CD14-positive monocyte (primary cell): ENCODE results near the gene TMEM119. TPM values are rescaled to one million over a fixed set of nuclear protein-coding genes. Genes with fewer than 3 reads are reported as not detected.

Experiments used
- DNase-seq, 3 donors: peaks; one replicate each; pipeline ENCODE4 v3.0.0-alpha.2; 2011 to 2022
- H2AFZ ChIP-seq: 2 replicates; pipeline ENCODE4 v1.6.0; 2012; ENCODE audit warnings: mild to moderate bottlenecking, low read depth, low read length, inconsistent platforms; ENCODE audit not compliant: insufficient read depth, poor library complexity, severe bottlenecking
- H3K27ac ChIP-seq, 2 donors: 1 replicate in 1 of 2; 2 replicates in 1 of 2; pipeline ENCODE4 v1.5.1; 2012 to 2013; ENCODE audit warnings: low read length in 2 of 2, control low read depth in 1 of 2, inconsistent platforms in 1 of 2, low read depth in 1 of 2, mild to moderate bottlenecking in 1 of 2
- H3K27me3 ChIP-seq, 2 donors: one replicate each; pipeline versions ENCODE4 v1.6.0 to v1.6.1; 2011 to 2013; ENCODE audit warnings: low read length in 2 of 2; ENCODE audit not compliant: control insufficient read depth in 2 of 2, insufficient read depth in 2 of 2
- H3K36me3 ChIP-seq, 2 donors: replicated peaks in 1 of 2; 1 replicate in 1 of 2; 2 replicates in 1 of 2; pipeline versions ENCODE4 v1.5.1 to v1.6.1; 2012 to 2013; ENCODE audit warnings: low read length in 2 of 2, control low read depth in 1 of 2, inconsistent platforms in 1 of 2, mild to moderate bottlenecking in 1 of 2; ENCODE audit not compliant: insufficient read depth in 2 of 2, control insufficient read depth in 1 of 2
- H3K4me1 ChIP-seq, 2 donors: 1 replicate in 1 of 2; 2 replicates in 1 of 2; pipeline versions ENCODE4 v1.5.1 to v1.6.1; 2012 to 2013; ENCODE audit warnings: low read length in 2 of 2, control low read depth in 1 of 2, inconsistent platforms in 1 of 2, mild to moderate bottlenecking in 1 of 2, moderate library complexity in 1 of 2; ENCODE audit not compliant: insufficient read depth in 2 of 2, control insufficient read depth in 1 of 2
- H3K4me2 ChIP-seq: replicated peaks from 2 replicates; pipeline ENCODE3; 2012; ENCODE audit warnings: low read length, moderate library complexity, mild to moderate bottlenecking; ENCODE audit not compliant: poor library complexity, severe bottlenecking; ENCODE audit errors: extremely low read depth
- H3K4me3 ChIP-seq, 3 experiments: fragments of 200-600 bp in 1 of 3; sonication (generic) in 1 of 3; replicated peaks in 1 of 3; 1 replicate in 2 of 3; 2 replicates in 1 of 3; pipeline ENCODE4 v1.5.1; 2011 to 2013; ENCODE audit warnings: low read length in 3 of 3, mild to moderate bottlenecking in 3 of 3, control low read depth in 2 of 3, low read depth in 2 of 3, inconsistent platforms in 1 of 3, moderate library complexity in 1 of 3
- H3K79me2 ChIP-seq: 2 replicates; pipeline ENCODE4 v1.6.0; 2012; ENCODE audit warnings: mild to moderate bottlenecking, control low read depth, inconsistent platforms, low read length, moderate library complexity; ENCODE audit not compliant: insufficient read depth
- H3K9ac ChIP-seq: 2 replicates; pipeline ENCODE4 v1.6.0; 2017; ENCODE audit warnings: low read length, mild to moderate bottlenecking; ENCODE audit not compliant: insufficient read depth, poor library complexity, severe bottlenecking
- H3K9me3 ChIP-seq, 2 donors: replicated peaks in 1 of 2; 1 replicate in 1 of 2; 2 replicates in 1 of 2; pipeline versions ENCODE4 v1.5.1 to v1.6.1; 2012 to 2013; ENCODE audit warnings: low read length in 2 of 2, control low read depth in 1 of 2; ENCODE audit not compliant: control insufficient read depth in 1 of 2, insufficient read depth in 1 of 2
- H4K20me1 ChIP-seq: 2 replicates; pipeline ENCODE4 v1.6.0; 2012; ENCODE audit warnings: mild to moderate bottlenecking, low read length, control low read depth, moderate library complexity; ENCODE audit not compliant: insufficient read depth
- H3K27ac Mint-ChIP-seq, 7 donors: one replicate each; pipeline ENCODE4 v1.8.0; 2020; ENCODE audit warnings: mild to moderate bottlenecking in 7 of 7, mixed read lengths in 7 of 7, moderate library complexity in 6 of 7, inconsistent platforms in 2 of 7
- H3K27me3 Mint-ChIP-seq, 3 donors: one replicate each; pipeline ENCODE4 v1.8.0; 2021 to 2022; ENCODE audit warnings: low read depth in 3 of 3, mild to moderate bottlenecking in 3 of 3, mixed read lengths in 3 of 3, moderate library complexity in 3 of 3, inconsistent platforms in 1 of 3
- H3K36me3 Mint-ChIP-seq, 2 donors: one replicate each; pipeline ENCODE4 v1.8.0; 2020; ENCODE audit warnings: mixed read lengths in 2 of 2, inconsistent platforms in 1 of 2, mild to moderate bottlenecking in 1 of 2
- H3K4me1 Mint-ChIP-seq: one replicate; pipeline ENCODE4 v1.8.0; 2020; ENCODE audit warnings: mild to moderate bottlenecking, mixed read lengths
- H3K4me3 Mint-ChIP-seq, 2 donors: one replicate each; pipeline ENCODE4 v1.8.0; 2020; ENCODE audit warnings: mild to moderate bottlenecking in 2 of 2, mixed read lengths in 2 of 2, moderate library complexity in 1 of 2
- H3K9me3 Mint-ChIP-seq, 7 donors: one replicate each; pipeline ENCODE4 v1.8.0; 2020 to 2022; ENCODE audit warnings: mixed read lengths in 7 of 7, mild to moderate bottlenecking in 6 of 7, moderate library complexity in 6 of 7, inconsistent platforms in 2 of 7
- WGBS: methylation state at CpG from one replicate; pipeline ENCODE4 v1.1.5; 2013; ENCODE audit warnings: missing lambda C conversion rate; ENCODE audit not compliant: insufficient coverage; 5-methylcytosine and 5-hydroxymethylcytosine counted together
- intact Hi-C, 2 donors: fragments of 100-400 bp; cut with micrococcal nuclease; formaldehyde crosslinking; loops; one replicate each; pipeline versions ENCODE4 v1.15.0 to v1.15.1; 2023
- polyA plus RNA-seq, 3 donors: library from polyadenylated mRNA; depleted of rRNA in 1 of 3; unstranded in 2 of 3; stranded (reverse) in 1 of 3; fragments of 300-500 nt in 2 of 3; fragments of >200 nt in 1 of 3; fragmentation: Illumina TruSeq in 2 of 3; gene quantifications; 1 replicate in 2 of 3; 2 replicates in 1 of 3; pipeline ENCODE4 v1.2.3, GENCODE V29; 2012 to 2021
- TF ChIP-seq, protein P1 (sequence below): fragments of 200-600 bp; IDR thresholded peaks from one replicate; pipeline ENCODE4 v1.8.0; 2022; ENCODE audit warnings: antibody characterized with exemption, mild to moderate bottlenecking

TMEM119 gene
- polyA plus RNA-seq, 3 donors: 0.18 to 0.85 (median 0.56) TPM

DNA sequence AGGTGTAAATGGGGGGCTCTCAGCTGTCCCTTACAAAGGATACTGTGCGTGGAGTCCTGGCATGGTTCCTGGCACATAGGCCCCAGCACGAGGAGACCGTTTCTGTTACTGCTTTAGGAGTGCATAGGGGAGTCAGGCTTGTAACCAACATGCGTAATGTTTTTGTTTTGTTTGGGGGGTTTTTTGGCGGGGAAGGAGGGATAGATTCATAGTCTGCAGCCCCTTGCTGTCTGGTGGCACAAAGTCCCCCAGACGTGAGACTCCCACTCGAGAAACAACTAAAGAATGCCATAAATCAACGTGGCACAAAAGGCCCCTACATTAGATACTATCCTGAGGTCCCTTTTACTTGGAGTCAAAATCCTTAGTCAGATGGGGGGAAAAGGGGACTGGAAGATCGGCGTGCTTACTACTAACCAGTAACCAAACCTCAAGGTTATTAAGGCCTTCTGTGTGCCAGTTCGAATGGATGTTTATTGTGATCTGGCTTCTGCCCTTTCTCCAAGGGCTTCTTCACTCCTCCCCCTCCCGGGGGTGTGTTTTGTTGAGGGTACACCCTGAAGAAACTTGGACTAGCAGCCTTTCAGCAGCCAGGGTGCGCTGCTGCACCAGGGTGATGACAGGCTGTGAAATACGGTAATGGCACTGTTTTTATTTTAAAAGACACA lies 34.6 kb downstream of the TMEM119 start:
- Mint-ChIP-seq H3K4me1 (peaks cover 53% of the 10 kb centered on the region), H3K9me3 (no peaks in the 10 kb centered on the region), H3K4me3 (peak overlapping the region; percentile 100), H3K27me3 (peaks cover 0 to 2% (median 0%) of the 10 kb centered on the region in 3 donors), H3K27ac (peak overlapping the region; percentile 92 to 100 (median 99)), H3K36me3 (peaks cover 38 to 45% of the 10 kb centered on the region in 2 donors)
- 0% methylated on average over 3 of the region's 14 CpGs for WGBS
- intact Hi-C loops: loop anchor here (1.0 to 10.0 kb wide), 11 partner anchors 46 to 530 kb away; partner anchors contain the start of genes ALKBH2 (in 1 of the 2), CORO1C (in 1 of the 2), FICD (in 1 of the 2) and SELPLG (in 1 of the 2)
- peaks cover 3% of the 10 kb centered on the region for H4K20me1 ChIP-seq
- H3K36me3 ChIP-seq: peaks cover 24 to 41% of the 10 kb centered on the region in 2 donors
- peak overlapping the region; percentile 79 for H2AFZ ChIP-seq
- H3K4me3 ChIP-seq: peak overlapping the region; percentile 51 to 97 (median 90)
- H3K9me3 ChIP-seq: no peaks in the 10 kb centered on the region
- no peaks in the 10 kb centered on the region for H3K27me3 ChIP-seq
- peak overlapping the region; percentile 72 to 95 for H3K27ac ChIP-seq
- H3K4me2 ChIP-seq: peak overlapping the region; percentile 98
- H3K79me2 ChIP-seq: peaks cover 46% of the 10 kb centered on the region
- peaks cover 55 to 72% of the 10 kb centered on the region in 2 donors for H3K4me1 ChIP-seq
- TF ChIP-seq, protein P1, sequence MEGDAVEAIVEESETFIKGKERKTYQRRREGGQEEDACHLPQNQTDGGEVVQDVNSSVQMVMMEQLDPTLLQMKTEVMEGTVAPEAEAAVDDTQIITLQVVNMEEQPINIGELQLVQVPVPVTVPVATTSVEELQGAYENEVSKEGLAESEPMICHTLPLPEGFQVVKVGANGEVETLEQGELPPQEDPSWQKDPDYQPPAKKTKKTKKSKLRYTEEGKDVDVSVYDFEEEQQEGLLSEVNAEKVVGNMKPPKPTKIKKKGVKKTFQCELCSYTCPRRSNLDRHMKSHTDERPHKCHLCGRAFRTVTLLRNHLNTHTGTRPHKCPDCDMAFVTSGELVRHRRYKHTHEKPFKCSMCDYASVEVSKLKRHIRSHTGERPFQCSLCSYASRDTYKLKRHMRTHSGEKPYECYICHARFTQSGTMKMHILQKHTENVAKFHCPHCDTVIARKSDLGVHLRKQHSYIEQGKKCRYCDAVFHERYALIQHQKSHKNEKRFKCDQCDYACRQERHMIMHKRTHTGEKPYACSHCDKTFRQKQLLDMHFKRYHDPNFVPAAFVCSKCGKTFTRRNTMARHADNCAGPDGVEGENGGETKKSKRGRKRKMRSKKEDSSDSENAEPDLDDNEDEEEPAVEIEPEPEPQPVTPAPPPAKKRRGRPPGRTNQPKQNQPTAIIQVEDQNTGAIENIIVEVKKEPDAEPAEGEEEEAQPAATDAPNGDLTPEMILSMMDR: peak; percentile 88
- H3K9ac ChIP-seq: peak overlapping the region; percentile 92
- peak; percentile 74 to 80 (median 79) for DNase-seq

DNA sequence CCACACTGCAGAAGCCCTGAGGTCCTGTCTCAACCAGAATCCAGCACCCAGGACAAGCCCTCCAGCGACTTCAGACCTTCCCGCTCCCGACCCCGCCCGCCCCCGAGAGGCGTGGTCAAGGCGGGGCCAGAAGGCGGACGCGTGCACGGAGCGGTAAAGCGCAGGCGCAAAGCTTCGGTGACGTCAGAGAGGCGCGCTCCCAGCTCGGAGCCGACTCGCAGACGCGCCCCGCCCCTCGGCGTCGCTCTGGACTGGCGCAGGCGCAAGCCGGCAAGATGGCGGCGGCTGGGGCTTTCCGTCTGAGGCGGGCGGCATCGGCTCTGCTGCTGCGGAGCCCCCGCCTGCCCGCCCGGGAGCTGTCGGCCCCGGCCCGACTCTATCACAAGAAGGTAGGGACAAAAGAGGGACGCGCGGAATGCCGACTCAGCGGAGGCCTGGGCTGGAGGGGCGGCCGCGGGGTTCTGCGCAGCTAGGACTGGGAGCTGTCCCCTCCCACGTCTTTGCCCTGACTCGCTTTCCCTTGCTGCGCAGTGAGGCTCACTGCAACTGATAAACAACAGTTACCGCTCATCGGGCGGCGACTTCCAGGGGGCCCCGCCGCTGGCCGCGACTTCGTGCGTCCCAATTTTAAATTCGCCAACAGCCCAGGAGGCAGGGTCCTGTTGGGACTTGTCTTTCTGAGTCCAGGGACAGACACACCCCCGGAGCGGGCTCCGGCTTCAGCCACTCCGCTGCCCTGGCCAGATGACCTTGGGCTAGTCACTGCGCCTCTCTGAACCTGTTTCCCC lies 35.3 kb downstream of the TMEM119 start, which contains the start of gene ISCU:
Gene ISCU, plus strand, starts transcription at position 249 of the 788 bp plus-strand sequence. Its CDS starts 27 bp downstream, at position 276.
- peak; percentile 96 to 98 (median 98) for DNase-seq
- Mint-ChIP-seq H3K9me3 (no peaks in the 10 kb centered on the region), H3K36me3 (peaks cover 34 to 45% of the 10 kb centered on the region in 2 donors), H3K27me3 (peaks cover 0 to 2% (median 0%) of the 10 kb centered on the region in 3 donors), H3K27ac (peak within 1 kb of the TSS; percentile 98 to 100 (median 100)), H3K4me1 (peaks cover 53% of the 10 kb centered on the region), H3K4me3 (peak within 1 kb of the TSS; percentile 100)
- Histone ChIP-seq H2AFZ (peak within 1 kb of the TSS; percentile 91), H4K20me1 (peaks cover 11% of the 10 kb centered on the region), H3K4me3 (peak within 1 kb of the TSS; percentile 84 to 97 (median 92)), H3K27me3 (no peaks in the 10 kb centered on the region), H3K9me3 (no peaks in the 10 kb centered on the region), H3K36me3 (peaks cover 26 to 41% of the 10 kb centered on the region in 2 donors), H3K4me2 (peak within 1 kb of the TSS; percentile 98), H3K27ac (peak within 1 kb of the TSS; percentile 72 to 95), H3K79me2 (peaks cover 53% of the 10 kb centered on the region), H3K4me1 (peaks cover 50 to 65% of the 10 kb centered on the region in 2 donors), H3K9ac (peak within 1 kb of the TSS; percentile 92)
- intact Hi-C loops: loop anchor here (1.0 to 10.0 kb wide), 11 partner anchors 45 to 531 kb away; partner anchors contain the start of genes ALKBH2 (in 1 of the 2), CORO1C (in 1 of the 2), FICD (in 1 of the 2) and SELPLG (in 1 of the 2)
- TF ChIP-seq, protein P1: no peak
- WGBS: under 1% methylated on average over 72 of the region's 72 CpGs
